ENCODE measurements around the gene STT3A.

- no peak for TF ChIP-seq CTCF (IDR thresholded peaks at IDR 0.05; ENCODE audit: low read depth, low read length, missing input control)
- TF ChIP-seq ATF3 (IDR thresholded peaks at IDR 0.05), result no peak
- no peak for TF ChIP-seq EGR1 (IDR thresholded peaks at IDR 0.05; ENCODE audit: low read depth in 2 of 2)
- TF ChIP-seq JUND (IDR thresholded peaks at IDR 0.05), result no peak
- no peak for TF ChIP-seq TAF1 (conservative IDR thresholded peaks at IDR 0.05)
- no peak for TF ChIP-seq FOXA1 (IDR thresholded peaks at IDR 0.05)
- TF ChIP-seq RAD21 (IDR thresholded peaks at IDR 0.05), result no peak
- no peak for TF ChIP-seq MAX (IDR thresholded peaks at IDR 0.05)
- no peak for TF ChIP-seq GABPA (IDR thresholded peaks at IDR 0.05 in 1 of 2, conservative IDR thresholded peaks at IDR 0.05 in 1 of 2)
- no peak for TF ChIP-seq NR2F2 (IDR thresholded peaks at IDR 0.05)
- TF ChIP-seq REST (IDR thresholded peaks at IDR 0.05), result no peak
- TF ChIP-seq HNF4G (IDR thresholded peaks at IDR 0.05), result no peak
- no peak for TF ChIP-seq YY1 (IDR thresholded peaks at IDR 0.05)
- no peak for TF ChIP-seq ZBTB33 (IDR thresholded peaks at IDR 0.05)
Measured at GRCh38 chr11:125618383-125618782, 25.7 kb downstream of the STT3A start.

Measured in liver (tissue), 3 donors.